ENCODE data around the gene ZNF768. TPM values are rescaled to one million over a fixed set of nuclear protein-coding genes. Genes with fewer than 3 reads are reported as not detected.
A peak's percentile ranks its signal among the peaks of the same experiment; 100 is the strongest.

Gene ZNF768
- total RNA-seq, 2 donors from 2014 or later = 25.0 to 36.3 TPM

- Histone ChIP-seq H3K9me3 (no peaks in the 10 kb centered on the region), H3K36me3 (peaks cover 11% of the 10 kb centered on the region), H3K27me3 (replicated peaks; ENCODE audit: insufficient read depth) (no peaks in the 10 kb centered on the region), H3K4me3 (no peak overlapping the region), H3K4me1 (ENCODE audit: control insufficient read depth in 1 of 2, low read depth in 2 of 2) (peaks cover 8 to 25% of the 10 kb centered on the region in 2 donors), H3K27ac (no peak overlapping the region)
- DNase-seq (ENCODE audit: low spot score) (no peak), ATAC-seq (ENCODE audit: insufficient number of reproducible peaks, low FRiP score, low read depth) (no peak)
- TF ChIP-seq, protein P1, sequence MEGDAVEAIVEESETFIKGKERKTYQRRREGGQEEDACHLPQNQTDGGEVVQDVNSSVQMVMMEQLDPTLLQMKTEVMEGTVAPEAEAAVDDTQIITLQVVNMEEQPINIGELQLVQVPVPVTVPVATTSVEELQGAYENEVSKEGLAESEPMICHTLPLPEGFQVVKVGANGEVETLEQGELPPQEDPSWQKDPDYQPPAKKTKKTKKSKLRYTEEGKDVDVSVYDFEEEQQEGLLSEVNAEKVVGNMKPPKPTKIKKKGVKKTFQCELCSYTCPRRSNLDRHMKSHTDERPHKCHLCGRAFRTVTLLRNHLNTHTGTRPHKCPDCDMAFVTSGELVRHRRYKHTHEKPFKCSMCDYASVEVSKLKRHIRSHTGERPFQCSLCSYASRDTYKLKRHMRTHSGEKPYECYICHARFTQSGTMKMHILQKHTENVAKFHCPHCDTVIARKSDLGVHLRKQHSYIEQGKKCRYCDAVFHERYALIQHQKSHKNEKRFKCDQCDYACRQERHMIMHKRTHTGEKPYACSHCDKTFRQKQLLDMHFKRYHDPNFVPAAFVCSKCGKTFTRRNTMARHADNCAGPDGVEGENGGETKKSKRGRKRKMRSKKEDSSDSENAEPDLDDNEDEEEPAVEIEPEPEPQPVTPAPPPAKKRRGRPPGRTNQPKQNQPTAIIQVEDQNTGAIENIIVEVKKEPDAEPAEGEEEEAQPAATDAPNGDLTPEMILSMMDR (IDR thresholded peaks at IDR 0.05) = no peak
These were observed 33.3 kb upstream of the ZNF768 start for GRCh38 chr16:30559690-30560089.

DNA sequence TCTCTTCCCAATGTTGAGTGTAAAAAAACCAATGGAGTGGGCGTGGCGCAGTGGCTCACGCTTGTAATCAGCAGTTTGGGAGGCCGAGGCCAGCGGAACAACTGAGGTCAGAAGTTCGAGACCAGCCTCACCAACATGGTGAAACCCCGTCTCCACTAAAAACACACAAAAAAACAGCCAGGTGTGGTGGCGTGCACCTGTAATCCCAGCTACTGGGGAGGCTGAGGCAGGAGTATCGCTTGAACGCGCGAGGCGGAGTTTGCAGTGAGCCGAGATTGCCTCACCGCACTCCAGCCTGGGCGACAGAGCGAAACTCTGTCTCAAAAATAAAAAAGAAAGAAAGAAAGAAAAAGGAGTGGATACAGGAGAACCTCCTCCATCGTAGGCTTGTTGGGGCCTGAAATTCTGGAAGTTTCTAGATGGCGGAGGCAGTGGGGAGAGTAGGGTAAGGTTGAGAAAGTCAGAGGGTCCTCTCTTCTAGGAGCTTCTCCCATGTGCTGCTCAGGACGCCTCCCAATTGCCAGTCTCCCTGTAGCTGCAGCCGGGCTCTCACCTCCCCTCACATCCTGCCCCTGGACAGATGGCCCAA, 32.5 kb upstream of the ZNF768 start:
- H3K4me3 ChIP-seq = peak overlapping the region; percentile 84
- TF ChIP-seq, protein P1 (IDR thresholded peaks at IDR 0.05) = no peak

GRCh38 chr16:30557957-30558788, 31.8 kb upstream of the ZNF768 start, which contains the start of gene ZNF764:
ZNF764 (minus strand) TSS chr16:30558374; CDS start chr16:30558182, 192 bp downstream.
- peak within 1 kb of the TSS; percentile 87 to 95 for H3K27ac ChIP-seq
- peaks cover 8 to 25% of the 10 kb centered on the region in 2 donors for H3K4me1 ChIP-seq (ENCODE audit: control insufficient read depth in 1 of 2, low read depth in 2 of 2)
- no peaks in the 10 kb centered on the region for H3K9me3 ChIP-seq
- H3K4me3 ChIP-seq = peak within 1 kb of the TSS; percentile 84
- DNase-seq (ENCODE audit: low spot score) (peak; percentile 98), ATAC-seq (ENCODE audit: insufficient number of reproducible peaks, low FRiP score, low read depth) (peak; percentile 98)
- TF ChIP-seq, protein P1 (IDR thresholded peaks at IDR 0.05) = no peak
- no peaks in the 10 kb centered on the region for H3K27me3 ChIP-seq (replicated peaks; ENCODE audit: insufficient read depth)
- peaks cover 22% of the 10 kb centered on the region for H3K36me3 ChIP-seq

More for the DNA sequence above, 32.5 kb upstream of the ZNF768 start:
- H3K27me3 ChIP-seq (replicated peaks; ENCODE audit: insufficient read depth) = no peaks in the 10 kb centered on the region
- H3K36me3 ChIP-seq = peaks cover 20% of the 10 kb centered on the region
- peak overlapping the region in 1 of 2 donors; percentile 87 for H3K27ac ChIP-seq
- DNase-seq (ENCODE audit: low spot score) (no peak), ATAC-seq (ENCODE audit: insufficient number of reproducible peaks, low FRiP score, low read depth) (no peak)
- H3K9me3 ChIP-seq = no peaks in the 10 kb centered on the region
- H3K4me1 ChIP-seq (ENCODE audit: control insufficient read depth in 1 of 2, low read depth in 2 of 2) = peaks cover 8 to 25% of the 10 kb centered on the region in 2 donors

- DNase-seq (ENCODE audit: low spot score) = no peak
- TF ChIP-seq, protein P1 (IDR thresholded peaks at IDR 0.05) = no peak
These were observed 31.3 kb upstream of the ZNF768 start for GRCh38 chr16:30557707-30557956.

DNA sequence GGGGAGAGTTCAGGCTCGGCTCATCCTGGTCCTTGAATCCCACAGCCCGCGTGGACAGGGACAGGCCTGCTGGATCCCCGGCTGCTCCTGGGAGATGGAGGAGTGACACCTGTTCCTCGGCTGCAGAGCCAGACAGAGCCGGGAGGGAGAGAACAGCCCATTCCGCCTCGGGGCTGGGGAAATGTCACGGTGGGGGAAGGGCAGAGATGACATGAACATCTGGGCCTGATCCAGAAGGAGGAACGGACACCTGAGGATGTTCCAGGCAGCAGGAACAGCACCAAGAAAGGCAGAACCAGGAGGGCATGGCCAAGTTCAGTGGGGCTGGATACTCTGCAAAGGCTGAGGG, 29.7 kb upstream of the ZNF768 start:
- Histone ChIP-seq H3K27me3 (replicated peaks; ENCODE audit: insufficient read depth) (no peaks in the 10 kb centered on the region), H3K27ac (no peak overlapping the region), H3K4me1 (ENCODE audit: control insufficient read depth in 1 of 2, low read depth in 2 of 2) (peaks cover 7 to 20% of the 10 kb centered on the region in 2 donors), H3K4me3 (no peak overlapping the region), H3K36me3 (peaks cover 22% of the 10 kb centered on the region), H3K9me3 (no peaks in the 10 kb centered on the region)
- ATAC-seq (ENCODE audit: insufficient number of reproducible peaks, low FRiP score, low read depth) (no peak), DNase-seq (ENCODE audit: low spot score) (no peak)
- TF ChIP-seq, protein P1 (IDR thresholded peaks at IDR 0.05) = no peak

More at GRCh38 chr16:30557707-30557956, 31.3 kb upstream of the ZNF768 start:
- no peaks in the 10 kb centered on the region for H3K27me3 ChIP-seq (replicated peaks; ENCODE audit: insufficient read depth)
- H3K36me3 ChIP-seq = peaks cover 22% of the 10 kb centered on the region
- no peak for ATAC-seq (ENCODE audit: insufficient number of reproducible peaks, low FRiP score, low read depth)
- H3K27ac ChIP-seq = peak overlapping the region; percentile 87 to 95
- peak overlapping the region; percentile 84 for H3K4me3 ChIP-seq
- H3K9me3 ChIP-seq = no peaks in the 10 kb centered on the region
- H3K4me1 ChIP-seq (ENCODE audit: control insufficient read depth in 1 of 2, low read depth in 2 of 2) = peaks cover 8 to 25% of the 10 kb centered on the region in 2 donors

Data from thoracic aorta (tissue), 2 donors.